KMS-11 (cell line): ENCODE data around the gene KCNQ4.

ENCODE experiments used
- H2AFZ ChIP-seq: fragments of 200-600 bp; sonication (generic); 2 replicates; pipeline ENCODE4 v1.6.1; 2016; ENCODE audit warnings: antibody characterized with exemption, mixed run types, low read depth
- H3K27ac ChIP-seq: fragments of 200-600 bp; sonication (generic); 2 replicates; pipeline ENCODE4 v1.6.1; 2016; ENCODE audit warnings: mild to moderate bottlenecking, mixed run types
- H3K27me3 ChIP-seq: fragments of 200-600 bp; sonication (generic); 2 replicates; pipeline ENCODE4 v1.6.1; 2017; ENCODE audit warnings: mild to moderate bottlenecking, low read depth, mixed run types, moderate library complexity; ENCODE audit not compliant: insufficient read depth
- H3K36me3 ChIP-seq: fragments of 200-600 bp; sonication (generic); 2 replicates; pipeline ENCODE4 v1.6.1; 2017; ENCODE audit warnings: mild to moderate bottlenecking, mixed run types; ENCODE audit not compliant: insufficient read depth
- H3K4me1 ChIP-seq: fragments of 200-600 bp; sonication (generic); 2 replicates; pipeline ENCODE4 v1.6.1; 2016; ENCODE audit warnings: mild to moderate bottlenecking, low read depth, mixed run types; ENCODE audit not compliant: poor library complexity, severe bottlenecking
- H3K4me2 ChIP-seq: fragments of 200-600 bp; sonication (generic); 2 replicates; pipeline ENCODE4 v1.7.0; 2016; ENCODE audit warnings: mild to moderate bottlenecking, mixed run types
- H3K4me3 ChIP-seq: fragments of 200-600 bp; sonication (generic); IDR thresholded peaks from 2 replicates; pipeline ENCODE4 v1.6.1; 2017; ENCODE audit warnings: low read depth, low read length, mixed read lengths; ENCODE audit not compliant: insufficient read depth
- H3K79me2 ChIP-seq: fragments of 200-600 bp; sonication (generic); 2 replicates; pipeline ENCODE4 v1.6.1; 2016; ENCODE audit warnings: low read depth, mixed run types; ENCODE audit not compliant: insufficient read depth
- H3K9ac ChIP-seq: fragments of 200-600 bp; sonication (generic); 2 replicates; pipeline ENCODE4 v1.6.1; 2016; ENCODE audit warnings: mild to moderate bottlenecking, mixed run types
- H4K20me1 ChIP-seq: fragments of 200-600 bp; sonication (generic); 2 replicates; pipeline ENCODE4 v1.6.1; 2016; ENCODE audit warnings: mild to moderate bottlenecking, mixed run types; ENCODE audit not compliant: insufficient read depth
- CTCF ChIP-seq: fragments of 200-600 bp; sonication (generic); conservative IDR thresholded peaks from 2 replicates; pipeline ENCODE4 v1.6.1; 2017; ENCODE audit warnings: low read depth, mild to moderate bottlenecking, antibody characterized with exemption, low read length, moderate library complexity, mixed read lengths

The KCNQ4 gene

GRCh38 chr1:40833979-40834378, 50.4 kb downstream of the KCNQ4 start:
- Histone ChIP-seq H3K4me1 (no peaks in the 10 kb centered on the region), H3K9ac (no peak overlapping the region), H3K27ac (no peak overlapping the region), H3K36me3 (no peaks in the 10 kb centered on the region), H3K4me3 (no peak overlapping the region), H3K4me2 (no peak overlapping the region), H3K27me3 (no peaks in the 10 kb centered on the region), H3K79me2 (no peaks in the 10 kb centered on the region), H4K20me1 (no peaks in the 10 kb centered on the region), H2AFZ (no peak overlapping the region)
- TF ChIP-seq CTCF: no peak

DNA sequence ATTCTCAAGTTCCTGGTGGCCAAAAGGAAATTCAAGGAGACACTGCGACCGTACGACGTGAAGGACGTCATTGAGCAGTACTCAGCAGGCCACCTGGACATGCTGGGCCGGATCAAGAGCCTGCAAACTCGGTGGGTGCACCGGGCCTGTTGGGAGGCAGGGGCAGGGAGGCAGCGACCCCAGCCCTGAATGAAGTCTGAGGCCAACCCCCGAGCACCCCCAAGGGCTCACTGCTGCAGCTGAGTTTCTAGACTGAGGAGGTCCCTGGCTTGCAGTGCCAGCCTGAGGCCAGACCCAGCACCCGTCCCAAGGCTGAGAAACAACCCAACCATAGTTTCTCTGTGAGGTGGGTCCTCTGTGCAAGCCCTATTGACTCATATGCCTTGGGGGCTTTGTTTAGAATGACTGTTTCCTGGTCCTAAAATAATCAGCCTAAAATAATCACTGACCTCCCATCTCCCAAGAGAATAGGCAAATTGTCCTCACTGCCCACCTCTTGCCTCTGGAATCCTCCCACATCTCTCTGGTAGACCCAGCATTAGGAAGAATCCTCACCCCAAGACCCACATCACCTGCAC, 51.5 kb downstream of the KCNQ4 start:
- no peaks in the 10 kb centered on the region for H3K36me3 ChIP-seq
- H3K9ac ChIP-seq: no peak overlapping the region
- no peaks in the 10 kb centered on the region for H3K4me1 ChIP-seq
- H2AFZ ChIP-seq: no peak overlapping the region
- no peak for TF ChIP-seq CTCF
- H3K27ac ChIP-seq: no peak overlapping the region
- no peak overlapping the region for H3K4me3 ChIP-seq
- H3K4me2 ChIP-seq: no peak overlapping the region
- H4K20me1 ChIP-seq: no peaks in the 10 kb centered on the region
- no peaks in the 10 kb centered on the region for H3K27me3 ChIP-seq
- no peaks in the 10 kb centered on the region for H3K79me2 ChIP-seq

- H2AFZ ChIP-seq: no peak overlapping the region
- no peak overlapping the region for H3K9ac ChIP-seq
- no peak overlapping the region for H3K4me2 ChIP-seq
- no peaks in the 10 kb centered on the region for H3K36me3 ChIP-seq
- H3K4me1 ChIP-seq: no peaks in the 10 kb centered on the region
- no peak overlapping the region for H3K27ac ChIP-seq
- H3K79me2 ChIP-seq: no peaks in the 10 kb centered on the region
- no peaks in the 10 kb centered on the region for H4K20me1 ChIP-seq
- TF ChIP-seq CTCF: no peak
- no peak overlapping the region for H3K4me3 ChIP-seq
- H3K27me3 ChIP-seq: no peaks in the 10 kb centered on the region
These were observed 52.7 kb downstream of the KCNQ4 start for GRCh38 chr1:40836283-40836682.

- no peak overlapping the region for H3K4me2 ChIP-seq
- H3K79me2 ChIP-seq: no peaks in the 10 kb centered on the region
- no peaks in the 10 kb centered on the region for H3K4me1 ChIP-seq
- no peak overlapping the region for H3K9ac ChIP-seq
- no peak overlapping the region for H3K4me3 ChIP-seq
- no peak for TF ChIP-seq CTCF
- H3K27me3 ChIP-seq: no peaks in the 10 kb centered on the region
- H3K36me3 ChIP-seq: no peaks in the 10 kb centered on the region
- H2AFZ ChIP-seq: no peak overlapping the region
- H3K27ac ChIP-seq: no peak overlapping the region
- H4K20me1 ChIP-seq: no peaks in the 10 kb centered on the region
These were observed 54.0 kb downstream of the KCNQ4 start for GRCh38 chr1:40837601-40838000.
